Heart right ventricle (tissue), 16 donors: ENCODE data around the gene NHLRC4. TPM values are rescaled to one million over a fixed set of nuclear protein-coding genes. Genes with fewer than 3 reads are reported as not detected.

Source experiments
- ATAC-seq, 8 donors: fragments of 200-7000 bp; cut with Tn5 transposase; one replicate each; pipeline ENCODE4 v1.9.1; 2020; ENCODE audit warnings: mild to moderate bottlenecking in 8 of 8, moderate library complexity in 8 of 8, moderate number of reproducible peaks in 1 of 8
- DNase-seq, 2 donors: peaks; one replicate each; pipeline ENCODE4 v3.0.0-alpha.2; 2020
- H3K27ac ChIP-seq, 10 donors: fragments of 200-600 bp; sonication (generic) in 2 of 10; one replicate each; pipeline versions ENCODE4 v1.5.0 to v1.8.0; 2020 to 2022; ENCODE audit warnings: mild to moderate bottlenecking in 3 of 10
- H3K27me3 ChIP-seq, 7 donors: fragments of 200-600 bp; one replicate each; pipeline ENCODE4 v1.8.0; 2021 to 2022; ENCODE audit warnings: mild to moderate bottlenecking in 2 of 7
- H3K36me3 ChIP-seq, 9 donors: fragments of 200-600 bp; sonication (generic) in 1 of 9; one replicate each; pipeline versions ENCODE4 v1.5.0 to v1.8.0; 2020 to 2022; ENCODE audit warnings: mild to moderate bottlenecking in 2 of 9
- H3K4me1 ChIP-seq, 9 donors: fragments of 200-600 bp; sonication (generic) in 1 of 9; one replicate each; pipeline versions ENCODE4 v1.5.0 to v1.8.0; 2020 to 2022; ENCODE audit warnings: mild to moderate bottlenecking in 4 of 9
- H3K4me3 ChIP-seq, 10 donors: fragments of 200-600 bp; sonication (generic) in 2 of 10; one replicate each; pipeline versions ENCODE4 v1.5.0 to v1.8.0; 2020 to 2022; ENCODE audit warnings: mild to moderate bottlenecking in 7 of 10, moderate library complexity in 2 of 10
- H3K9me3 ChIP-seq, 11 donors: fragments of 200-600 bp in 10 of 11; sonication (generic) in 2 of 11; one replicate each; pipeline versions ENCODE4 v1.5.0 to v1.8.0; 2013 to 2022; ENCODE audit warnings: mild to moderate bottlenecking in 2 of 11, control low read depth in 1 of 11, moderate library complexity in 1 of 11
- WGBS, 2 donors: extraction: QIAGEN DNeasy Blood & Tissue Kit; methylation state at CpG; one replicate each; pipeline ENCODE4 v1.1.7; 2013; ENCODE audit warnings: inconsistent platforms in 1 of 2; 5-methylcytosine and 5-hydroxymethylcytosine counted together
- intact Hi-C, 10 donors: fragments of 100-400 bp; cut with DNase I; formaldehyde crosslinking; loops; one replicate each; pipeline versions ENCODE4 v1.11.1 to v1.14.2; 2022
- polyA plus RNA-seq, 2 donors: library from polyadenylated mRNA; stranded (reverse); fragments of 200-250 nt; gene quantifications; one replicate each; pipeline ENCODE4 v1.2.3, GENCODE V29; 2013
- total RNA-seq, 10 donors: library from RNA; stranded (reverse); fragmentation: NEBNext Ultra II Directional in 3 of 10; extraction: Animal tissue kit (Norgen Biotek cat#: 25700) in 3 of 10; gene quantifications; one replicate each; pipeline versions ENCODE4 v1.2.1 to v1.2.4, GENCODE V29; 2021 to 2023
- TF ChIP-seq, protein P1 (sequence below), 9 donors: fragments of 200-600 bp; sonication (generic) in 2 of 9; IDR thresholded peaks; one replicate each; pipeline versions ENCODE4 v1.5.0 to v1.8.0; 2021 to 2022; ENCODE audit warnings: antibody characterized with exemption in 9 of 9, mild to moderate bottlenecking in 5 of 9, moderate library complexity in 1 of 9
- donor health status: Arrhythmogenic right ventricular cardiomyopathy.
- donor health status: ischemic (EF 13 %, LVEDD 7.1; RV severe dilation, severe dysfunction).
- donor health status: healthy with polysubstance abuse.
- donor health status: DM: no; HTN: yes; CAD: no.
- donor health status: DM: no; HTN: no; CAD: no.
- donor health status: ischemic (EF 25% LVEDD 6.9; RV normal size, moderate dysfunction).
- donor health status: ischemic (EF 25% LVEDD 5.7; RV mildly dilated, moderate dysfunction).
- donor health status: healthy.
- donor health status: DM: yes; HTN: yes; CAD: no.
- donor health status: Ischemic cardiomyopathy.
- donor health status: ischemic (EF 35%, LVEDD 5.7; RV mildly dilated, moderate dysfunction).
- donor health status: nonischemic (EF 11% LVEDD 7.7; RV severe dilation, severe dysfunction).
- donor health status: DM: yes; HTN: yes; CAD: no.
- donor health status: PGD.
- donor health status: ischemic (EF 29% LVEDD 5.4; RV normal size, mild dysfunction).
- donor health status: nonischemic (EF 23%, LVEDD 6.1; RV moderate dilation, normal function).

Gene NHLRC4
- total and polyA plus RNA-seq, 12 donors, result 0.12 to 0.75 (median 0.54) TPM; not detected in 2

DNA sequence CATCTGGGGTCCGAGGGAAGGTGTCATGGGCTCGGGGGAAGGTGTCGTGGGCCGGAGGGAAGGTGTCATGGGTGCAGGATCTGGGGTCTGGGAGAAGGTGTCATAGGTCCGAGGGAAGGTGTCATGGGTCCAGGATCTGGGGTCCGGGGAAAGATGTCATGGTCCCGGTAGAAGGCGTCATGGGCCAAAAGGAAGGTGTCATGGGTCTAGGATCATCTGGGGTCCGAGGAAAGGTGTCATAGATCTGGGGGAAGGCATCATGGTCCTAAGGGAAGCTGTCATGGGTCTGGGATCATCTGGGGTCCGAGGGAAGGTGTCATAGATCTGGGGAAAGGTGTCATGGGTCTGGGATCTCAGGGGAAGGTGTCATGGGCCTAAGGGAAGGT is 24.0 kb downstream of the NHLRC4 start:
- DNase-seq, result no peak
- TF ChIP-seq, protein P1, sequence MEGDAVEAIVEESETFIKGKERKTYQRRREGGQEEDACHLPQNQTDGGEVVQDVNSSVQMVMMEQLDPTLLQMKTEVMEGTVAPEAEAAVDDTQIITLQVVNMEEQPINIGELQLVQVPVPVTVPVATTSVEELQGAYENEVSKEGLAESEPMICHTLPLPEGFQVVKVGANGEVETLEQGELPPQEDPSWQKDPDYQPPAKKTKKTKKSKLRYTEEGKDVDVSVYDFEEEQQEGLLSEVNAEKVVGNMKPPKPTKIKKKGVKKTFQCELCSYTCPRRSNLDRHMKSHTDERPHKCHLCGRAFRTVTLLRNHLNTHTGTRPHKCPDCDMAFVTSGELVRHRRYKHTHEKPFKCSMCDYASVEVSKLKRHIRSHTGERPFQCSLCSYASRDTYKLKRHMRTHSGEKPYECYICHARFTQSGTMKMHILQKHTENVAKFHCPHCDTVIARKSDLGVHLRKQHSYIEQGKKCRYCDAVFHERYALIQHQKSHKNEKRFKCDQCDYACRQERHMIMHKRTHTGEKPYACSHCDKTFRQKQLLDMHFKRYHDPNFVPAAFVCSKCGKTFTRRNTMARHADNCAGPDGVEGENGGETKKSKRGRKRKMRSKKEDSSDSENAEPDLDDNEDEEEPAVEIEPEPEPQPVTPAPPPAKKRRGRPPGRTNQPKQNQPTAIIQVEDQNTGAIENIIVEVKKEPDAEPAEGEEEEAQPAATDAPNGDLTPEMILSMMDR (IDR thresholded peaks at IDR 0.05), result no peak
- peak overlapping the region; percentile 75 to 96 (median 90) for H3K4me3 ChIP-seq
- no peaks in the 10 kb centered on the region for H3K27me3 ChIP-seq
- 51 to 57% methylated on average over 10 of the region's 10 CpGs for WGBS, 2 donors
- peak overlapping the region in 6 of 10 donors; percentile 75 to 90 (median 82) for H3K27ac ChIP-seq
- H3K9me3 ChIP-seq, result no peaks in the 10 kb centered on the region
- peaks cover 10 to 58% (median 42%) of the 10 kb centered on the region in 9 donors for H3K4me1 ChIP-seq
- intact Hi-C loops, result loop anchor here in 3 of 10 donors (2.0 to 5.0 kb wide), 3 partner anchors 41 to 46 kb away; partner anchors contain the start of genes METTL26 (in 2 of the 3) and WFIKKN1 (in 1 of the 3)
- peaks cover 0 to 16% (median 0%) of the 10 kb centered on the region in 9 donors for H3K36me3 ChIP-seq
- ATAC-seq, result no peak

DNA sequence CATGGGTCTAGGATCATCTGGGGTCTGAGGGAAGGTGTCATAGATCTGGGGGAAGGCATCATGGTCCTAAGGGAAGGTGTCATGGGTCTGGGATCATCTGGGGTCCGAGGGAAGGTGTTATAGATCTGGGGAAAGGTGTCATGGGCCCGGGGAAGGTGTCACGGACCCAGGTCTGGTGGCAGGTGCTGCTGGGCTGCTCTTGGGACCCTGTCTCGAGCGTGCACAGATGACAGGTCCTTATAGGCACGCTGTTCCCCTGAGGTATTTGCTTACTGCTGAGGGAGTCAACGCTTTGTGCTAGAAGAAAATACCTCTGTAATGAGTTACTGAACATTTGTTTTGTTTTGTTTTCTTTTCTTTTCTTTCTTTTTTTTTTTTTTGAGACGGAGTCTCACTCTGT is 24.4 kb downstream of the NHLRC4 start:
- intact Hi-C loops, result loop anchor here in 3 of 10 donors (2.0 to 5.0 kb wide), 3 partner anchors 41 to 46 kb away; partner anchors contain the start of genes METTL26 (in 2 of the 3) and WFIKKN1 (in 1 of the 3)
- H3K36me3 ChIP-seq, result peaks cover 0 to 19% (median 0%) of the 10 kb centered on the region in 9 donors
- ATAC-seq (no peak), DNase-seq (no peak)
- TF ChIP-seq, protein P1 (IDR thresholded peaks at IDR 0.05), result no peak
- H3K27me3 ChIP-seq, result no peaks in the 10 kb centered on the region
- peak overlapping the region in 4 of 10 donors; percentile 75 to 94 (median 85) for H3K4me3 ChIP-seq
- H3K27ac ChIP-seq, result no peak overlapping the region
- WGBS, 2 donors, result 80 to 91% methylated on average over 8 of the region's 8 CpGs
- no peaks in the 10 kb centered on the region for H3K9me3 ChIP-seq
- H3K4me1 ChIP-seq, result peaks cover 10 to 59% (median 42%) of the 10 kb centered on the region in 9 donors

DNA sequence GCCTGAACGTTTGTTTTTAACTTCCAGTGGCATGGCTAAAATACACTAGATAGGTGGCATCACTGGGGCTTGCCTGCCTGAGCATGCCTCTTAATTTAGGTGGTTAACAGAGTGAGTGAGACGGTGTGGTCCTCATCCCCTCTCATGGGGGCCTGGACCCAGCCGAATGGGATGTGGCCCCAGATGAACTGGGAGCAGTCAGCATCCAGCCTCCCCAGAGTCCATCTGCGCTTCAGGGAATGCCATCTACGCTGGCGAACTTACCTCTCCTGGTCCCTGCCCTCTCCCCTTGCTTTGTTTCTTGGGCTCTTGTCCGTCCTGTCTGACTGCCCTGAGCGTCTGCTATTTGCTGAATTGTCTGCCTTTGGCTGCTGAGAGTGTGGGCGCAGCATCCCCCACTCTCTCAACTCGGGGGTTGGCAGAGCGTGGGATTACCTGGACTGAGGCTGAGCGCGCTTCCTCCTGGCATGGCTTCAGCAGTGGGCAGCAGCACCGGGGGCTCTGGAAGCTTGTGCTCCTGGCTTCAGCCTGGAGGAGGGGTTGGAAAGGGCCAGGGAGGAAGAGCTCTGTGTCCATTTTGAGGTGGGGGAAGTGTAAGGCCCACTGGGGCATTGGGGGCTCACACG is 25.2 kb downstream of the NHLRC4 start:
- peaks cover 0 to 26% (median 0%) of the 10 kb centered on the region in 9 donors for H3K36me3 ChIP-seq
- intact Hi-C loops, result loop anchor here in 3 of 10 donors (2.0 to 5.0 kb wide), 3 partner anchors 40 to 45 kb away; partner anchors contain the start of genes METTL26 (in 2 of the 3) and WFIKKN1 (in 1 of the 3)
- no peaks in the 10 kb centered on the region for H3K9me3 ChIP-seq
- TF ChIP-seq, protein P1 (IDR thresholded peaks at IDR 0.05), result no peak
- H3K4me1 ChIP-seq, result peaks cover 9 to 58% (median 37%) of the 10 kb centered on the region in 9 donors
- H3K4me3 ChIP-seq, result no peak overlapping the region
- WGBS, 2 donors, result 89 to 90% methylated on average over 15 of the region's 15 CpGs
- ATAC-seq (no peak), DNase-seq (no peak)
- no peaks in the 10 kb centered on the region for H3K27me3 ChIP-seq
- peak overlapping the region in 1 of 10 donors; percentile 24 for H3K27ac ChIP-seq

DNA sequence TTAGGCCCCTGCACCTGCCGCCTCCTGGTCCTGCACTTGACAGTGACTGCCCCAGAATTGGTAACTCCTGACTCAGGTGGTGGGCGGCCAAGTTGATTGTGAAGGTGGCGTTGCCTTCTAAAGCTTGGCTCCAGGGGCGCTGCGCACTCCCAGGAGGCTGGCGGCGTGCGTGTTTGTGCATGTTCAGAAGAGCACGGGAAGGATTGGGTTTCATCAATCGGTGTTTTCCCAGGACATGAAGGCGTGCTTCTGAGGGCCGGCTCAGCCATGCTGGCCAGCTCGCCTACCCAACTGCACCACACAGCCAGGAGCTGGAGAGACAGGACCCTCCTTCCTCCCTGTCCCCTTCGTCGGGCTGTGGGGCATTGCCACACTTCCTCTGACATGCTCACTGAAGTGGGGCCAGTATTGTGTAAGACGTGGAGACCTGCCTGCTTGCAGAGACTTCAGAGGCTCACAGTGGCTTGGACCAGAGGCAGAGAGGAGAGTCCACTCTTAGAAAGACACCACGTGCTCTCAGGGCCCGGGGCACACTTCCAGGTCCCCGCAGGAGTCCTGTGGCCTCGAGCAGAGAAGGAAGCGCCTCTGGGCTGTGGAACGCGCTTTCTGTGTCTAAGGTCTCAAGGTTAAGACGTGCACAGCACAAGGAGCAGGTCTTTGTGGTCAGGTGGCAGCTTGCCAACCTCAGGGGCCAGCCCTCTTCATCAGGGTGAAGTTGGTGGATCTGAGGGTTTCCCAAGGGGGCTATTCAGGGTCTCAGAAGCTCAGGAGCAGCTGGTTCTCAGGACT is 25.9 kb downstream of the NHLRC4 start:
- intact Hi-C loops, result loop anchor here in 2 of 10 donors (5.0 kb wide), 2 partner anchors 40 to 45 kb away; partner anchors contain the start of genes METTL26 (in 1 of the 2) and WFIKKN1 (in 1 of the 2)
- ATAC-seq, result no peak
- Histone ChIP-seq H3K4me3 (peak overlapping the region in 1 of 10 donors; percentile 4), H3K36me3 (peaks cover 0 to 26% (median 0%) of the 10 kb centered on the region in 9 donors), H3K27me3 (no peaks in the 10 kb centered on the region), H3K9me3 (no peaks in the 10 kb centered on the region), H3K27ac (peak overlapping the region in 1 of 10 donors; percentile 24), H3K4me1 (peaks cover 4 to 51% (median 31%) of the 10 kb centered on the region in 9 donors)
- WGBS, 2 donors, result 71 to 79% methylated on average over 24 of the region's 24 CpGs
- no peak for DNase-seq
- TF ChIP-seq, protein P1 (IDR thresholded peaks at IDR 0.05), result no peak
